Measurements from ENCODE around the gene MALL.
"Not testable (repeated sequence)": the region's sequence is repeated elsewhere in the genome, so short reads cannot be mapped to it uniquely, and the experiment has no call there.

The MALL gene

GRCh38 chr2:110049769-110050168 is 65.9 kb downstream of the MALL start:
- not testable (repeated sequence) for DNase-seq

DNA sequence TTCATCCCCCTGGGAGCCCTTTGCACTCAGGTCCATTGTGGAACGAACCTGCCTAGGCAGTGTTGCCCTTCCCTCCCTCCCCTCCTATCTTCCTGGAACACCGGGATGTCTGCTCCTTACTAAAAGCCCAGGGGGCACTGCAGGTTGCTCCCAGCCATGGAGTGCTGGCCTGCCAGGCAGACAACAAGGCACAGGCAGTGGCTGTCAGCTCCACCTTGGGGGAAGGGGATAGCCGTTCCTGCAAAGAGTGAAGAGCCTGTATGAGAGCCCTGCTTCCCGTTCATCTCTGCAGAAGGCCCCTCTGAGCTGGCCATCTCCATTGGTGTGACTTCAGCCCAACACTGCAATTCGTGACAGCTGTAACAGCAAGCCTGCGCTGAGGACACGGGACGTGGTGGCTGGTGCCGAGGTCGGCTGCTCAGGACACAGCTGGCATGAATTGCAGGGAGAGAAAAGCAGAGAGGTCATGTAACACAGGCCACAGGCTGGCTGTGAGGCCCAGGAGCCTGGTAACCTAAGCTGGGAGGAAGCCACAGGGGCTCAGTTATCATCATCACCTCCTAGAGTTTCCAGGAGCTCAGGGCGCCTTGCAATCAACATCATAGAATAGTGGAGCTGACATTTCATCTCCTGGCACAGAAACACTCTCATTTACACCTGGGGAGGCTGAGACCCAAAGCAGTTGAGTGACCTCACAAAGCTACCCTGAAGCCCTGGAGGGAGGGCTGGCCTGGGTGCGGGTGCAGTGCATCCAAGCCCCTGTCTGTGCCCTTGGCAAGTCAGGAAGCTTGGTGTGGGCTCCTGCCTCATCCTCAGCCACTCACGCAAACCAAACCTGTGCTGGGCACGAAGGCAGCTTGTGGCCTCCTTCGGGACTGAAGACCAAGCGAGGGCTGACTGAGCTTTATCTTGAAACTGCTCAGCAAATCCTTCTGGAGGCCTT is 67.1 kb downstream of the MALL start:
- DNase-seq, result not testable (repeated sequence)

GRCh38 chr2:110047225-110047624 is 68.4 kb downstream of the MALL start:
- not testable (repeated sequence) for DNase-seq

DNA sequence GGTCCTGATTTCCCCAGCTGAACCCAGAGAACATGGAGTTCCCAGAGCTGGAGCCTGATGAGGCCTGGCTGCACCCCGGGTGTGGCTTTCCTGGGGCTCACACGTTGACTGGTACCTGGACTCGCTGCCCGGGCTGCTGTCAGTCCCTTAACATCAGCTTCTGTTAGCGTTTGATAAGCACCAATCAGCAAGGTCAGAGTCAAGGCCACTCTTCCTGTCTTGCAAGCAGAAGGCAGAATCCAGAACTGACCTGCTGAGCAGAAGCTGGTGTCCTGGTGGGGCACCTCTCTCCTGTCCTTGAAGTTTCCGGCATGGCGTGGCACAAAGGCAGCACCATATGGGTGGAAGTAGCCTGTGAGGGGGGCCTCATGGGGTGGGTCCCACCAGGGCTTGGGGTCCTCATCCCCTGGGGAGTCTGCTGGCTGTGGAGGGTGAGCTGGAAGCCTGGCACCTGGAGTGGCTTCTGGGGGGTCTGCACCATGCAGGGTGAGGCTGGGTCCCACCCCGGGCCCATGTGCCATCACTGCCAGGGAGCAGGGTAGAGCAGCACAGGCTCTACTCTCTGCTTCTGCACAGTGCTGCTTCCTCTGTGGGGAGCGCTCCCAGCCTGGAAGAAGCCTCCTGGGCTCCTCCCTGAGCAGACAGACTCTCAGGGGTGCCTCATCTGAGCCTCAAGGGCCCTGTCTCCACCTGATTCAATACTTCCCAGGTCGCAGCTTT is 73.5 kb downstream of the MALL start:
- DNase-seq, result not testable (repeated sequence)

- DNase-seq, result not testable (repeated sequence)
Observed at GRCh38 chr2:110037336-110037735, 78.3 kb downstream of the MALL start.

- not testable (repeated sequence) for DNase-seq
Observed at GRCh38 chr2:110035384-110035783, 80.2 kb downstream of the MALL start.

- not testable (repeated sequence) for DNase-seq
Observed at GRCh38 chr2:110034935-110035334, 80.7 kb downstream of the MALL start.

Measured in EL (cell line).